HG03378 (cell line): ENCODE data around the gene C6orf15.

Source experiments
- ATAC-seq: cut with Tn5 transposase; IDR thresholded peaks from one replicate; pipeline ENCODE4 v1.9.1; 2021; ENCODE audit warnings: mild to moderate bottlenecking, moderate library complexity; ENCODE audit not compliant: unreplicated experiment

C6orf15 gene

GRCh38 chr6:31110825-31111582 lies 1.4 kb downstream of the C6orf15 start:
- no peak for ATAC-seq

DNA sequence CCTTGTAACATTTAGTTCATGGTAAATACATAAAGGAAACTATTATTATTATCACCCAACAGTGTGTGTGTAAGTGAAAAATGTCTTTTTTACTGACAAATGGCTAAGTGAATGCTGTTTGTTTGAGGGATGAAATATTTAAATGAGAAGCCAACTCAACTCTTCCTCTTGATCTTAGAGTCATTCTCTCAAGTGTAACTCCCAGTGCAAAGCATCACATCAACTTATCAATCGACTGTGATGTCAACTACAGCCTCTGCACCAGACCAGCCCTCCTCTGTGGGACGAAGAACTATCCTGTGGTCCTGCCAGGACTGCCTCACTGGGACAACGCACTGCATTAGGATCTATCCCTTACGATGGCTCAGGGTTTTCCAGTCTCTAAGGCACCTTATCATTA lies 5.3 kb downstream of the C6orf15 start:
- no peak for ATAC-seq

GRCh38 chr6:31103136-31103535 lies 9.2 kb downstream of the C6orf15 start:
- no peak for ATAC-seq

DNA sequence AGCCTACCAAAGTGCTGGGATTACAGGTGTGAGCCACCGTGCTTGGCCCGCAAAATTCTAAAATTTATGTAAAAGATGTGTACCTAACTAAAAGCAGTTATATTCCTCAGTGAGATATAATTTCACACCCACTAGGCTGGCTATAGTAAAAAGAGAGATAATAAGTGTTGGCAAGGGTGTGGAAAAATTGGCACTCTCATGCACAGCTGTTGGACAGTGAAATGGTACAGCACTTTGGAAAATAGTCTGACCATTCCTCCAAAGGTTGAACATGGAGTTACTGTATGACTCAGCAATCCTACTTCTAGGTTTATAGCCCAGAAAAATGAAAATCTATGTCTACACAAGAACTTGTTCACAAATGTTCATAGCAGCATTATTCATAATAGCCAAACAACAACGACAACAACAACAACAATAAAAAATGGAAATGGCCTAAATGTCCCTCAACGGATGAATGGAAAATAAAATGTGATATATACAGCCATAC lies 13.9 kb downstream of the C6orf15 start:
- no peak for ATAC-seq

GRCh38 chr6:31096656-31097055 lies 15.7 kb downstream of the C6orf15 start:
- no peak for ATAC-seq

DNA sequence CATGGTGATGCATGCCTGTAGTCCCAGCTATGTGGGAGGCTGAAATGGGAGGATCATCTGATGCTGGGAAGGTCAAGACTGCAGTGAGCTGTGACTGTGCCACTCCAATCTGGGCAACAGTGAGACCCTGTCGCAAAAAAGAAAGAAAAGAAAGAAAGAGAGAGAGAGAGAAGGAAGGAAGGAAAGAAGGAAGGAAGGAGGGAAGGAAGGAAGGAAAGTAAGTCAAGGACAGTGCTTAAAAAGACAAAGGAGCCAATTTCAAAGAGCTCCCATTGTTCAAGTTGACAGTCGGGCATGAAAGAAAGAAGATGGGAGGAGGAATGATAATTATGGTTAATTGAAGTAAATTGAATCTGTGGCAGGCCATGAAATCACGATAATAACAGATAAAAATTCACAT lies 16.2 kb downstream of the C6orf15 start:
- no peak for ATAC-seq

DNA sequence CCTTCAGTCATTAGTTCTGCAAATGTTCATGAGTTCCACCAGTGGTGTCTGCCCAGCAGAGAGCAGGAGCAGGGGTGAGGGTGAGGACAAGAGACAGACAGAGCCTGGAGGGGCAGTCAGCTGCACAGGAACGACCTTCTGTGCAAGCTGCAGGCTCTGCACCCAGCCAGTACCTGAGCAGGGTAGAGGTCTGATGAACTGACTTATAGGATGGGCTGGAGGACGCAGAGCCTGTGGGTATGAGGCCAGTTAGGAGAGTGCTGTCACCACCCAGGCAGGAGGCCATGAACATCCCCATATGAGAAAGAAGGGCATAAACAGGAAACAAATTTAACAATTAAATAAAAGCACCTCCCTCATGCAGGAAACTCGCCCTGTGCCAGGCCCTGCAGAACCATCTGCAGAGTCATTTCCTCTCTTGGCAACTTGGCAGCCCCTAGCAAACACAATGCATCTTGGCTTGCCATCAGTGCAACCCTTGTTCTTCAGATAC lies 17.9 kb downstream of the C6orf15 start:
- ATAC-seq = no peak

DNA sequence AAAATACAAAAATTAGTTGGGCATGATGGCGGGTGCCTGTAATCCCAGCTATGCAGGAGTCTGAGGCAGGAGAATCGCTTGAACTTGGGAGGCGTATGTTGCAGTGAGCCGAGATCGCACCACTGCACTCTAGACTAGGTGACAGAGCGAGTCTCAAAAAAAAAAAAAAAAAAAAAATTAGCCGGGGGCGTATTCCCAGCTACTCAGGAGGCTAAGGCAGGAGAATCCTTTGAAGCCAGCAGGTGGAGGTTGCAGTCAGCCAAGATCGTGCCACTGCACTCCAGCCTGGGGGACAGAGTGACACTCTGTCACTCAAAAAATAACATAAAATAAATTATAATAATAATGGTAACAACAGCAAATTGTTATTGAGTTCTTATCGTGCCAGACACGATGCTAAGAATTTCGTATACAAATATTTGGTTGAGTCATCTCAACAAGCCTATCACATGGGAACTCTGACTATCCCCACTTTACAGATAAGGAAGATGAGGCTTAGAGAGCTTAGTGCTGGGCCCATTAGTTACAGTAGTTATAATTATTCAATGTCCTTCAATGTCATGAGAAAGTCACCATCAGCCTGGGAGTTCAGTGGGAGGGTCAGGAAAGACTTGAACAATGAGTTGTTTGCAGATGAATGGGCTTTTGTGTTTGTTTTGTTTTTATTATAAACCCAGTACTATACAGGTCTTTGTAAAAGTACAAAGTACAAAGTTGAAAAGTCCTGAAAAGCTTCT lies 19.4 kb downstream of the C6orf15 start:
- no peak for ATAC-seq

- no peak for ATAC-seq
Measured at GRCh38 chr6:31092238-31092637, 20.1 kb downstream of the C6orf15 start.

- no peak for ATAC-seq
Measured at GRCh38 chr6:31091680-31092079, 20.7 kb downstream of the C6orf15 start.

- no peak for ATAC-seq
Measured at GRCh38 chr6:31090973-31091364, 21.4 kb downstream of the C6orf15 start.

DNA sequence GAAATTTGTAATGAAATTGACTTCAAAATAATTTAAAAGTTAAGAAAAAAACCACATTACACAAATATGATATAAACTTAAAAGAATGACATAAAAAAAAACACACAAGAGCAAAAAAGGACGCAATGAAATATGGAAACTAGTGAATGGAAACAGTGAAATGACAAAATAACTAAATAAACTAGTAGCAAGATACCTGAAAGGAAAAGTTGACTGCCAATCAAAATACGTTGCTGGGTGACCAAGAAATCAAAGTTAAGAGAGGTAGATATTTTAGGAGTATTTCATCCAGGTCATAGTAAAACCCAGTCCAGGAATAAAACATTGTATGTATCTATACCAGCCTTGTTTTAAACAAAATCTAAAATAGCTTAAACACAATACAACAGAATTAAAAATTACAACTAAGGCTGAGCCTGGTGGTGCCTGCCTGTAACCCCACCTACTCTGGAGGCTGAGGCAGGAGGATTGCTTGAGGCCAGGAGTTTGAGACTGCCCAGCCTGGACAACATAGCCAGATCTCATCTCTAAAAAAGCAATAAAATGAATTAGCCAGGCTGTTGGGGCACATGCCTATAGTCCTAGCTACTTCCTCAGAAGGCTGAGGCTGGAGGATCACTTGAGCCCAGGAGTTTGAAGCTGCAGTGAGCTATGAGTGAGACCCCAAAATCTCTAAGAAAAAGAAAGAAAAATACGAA lies 22.0 kb downstream of the C6orf15 start:
- ATAC-seq = no peak

DNA sequence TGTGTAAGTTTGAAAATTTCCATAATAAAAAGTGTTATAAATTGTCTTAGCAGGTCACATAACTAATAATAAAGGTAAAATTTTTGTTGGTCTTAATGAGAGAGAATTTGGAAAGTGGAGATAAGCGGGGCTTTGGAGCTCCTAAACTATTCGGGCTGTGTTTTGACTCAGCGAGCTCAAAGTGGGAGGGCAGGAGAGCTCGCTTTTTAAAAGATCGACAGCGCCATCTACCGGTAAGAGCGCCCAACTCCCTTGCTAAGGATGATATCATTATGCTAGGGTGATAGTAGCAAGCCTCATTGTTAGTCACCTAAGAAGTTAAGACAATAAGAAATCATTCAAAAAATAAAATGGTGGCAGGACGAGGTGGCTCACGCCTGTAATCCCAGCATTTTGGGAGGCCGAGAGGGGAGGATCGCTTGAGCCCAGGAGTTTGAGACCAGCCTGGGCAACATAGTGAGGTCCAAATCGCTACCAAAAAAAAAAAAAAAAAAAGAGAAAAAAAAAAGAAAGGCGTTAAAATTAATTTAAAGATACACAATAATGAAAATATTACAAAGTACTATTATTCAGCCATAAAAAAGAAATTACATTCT lies 24.8 kb downstream of the C6orf15 start:
- ATAC-seq = no peak

- ATAC-seq = no peak
Measured at GRCh38 chr6:31086788-31087440, 25.5 kb downstream of the C6orf15 start.

GRCh38 chr6:31083742-31084354 lies 28.5 kb downstream of the C6orf15 start:
- ATAC-seq = no peak

- ATAC-seq = no peak
Measured at GRCh38 chr6:31081872-31082271, 30.5 kb downstream of the C6orf15 start.

DNA sequence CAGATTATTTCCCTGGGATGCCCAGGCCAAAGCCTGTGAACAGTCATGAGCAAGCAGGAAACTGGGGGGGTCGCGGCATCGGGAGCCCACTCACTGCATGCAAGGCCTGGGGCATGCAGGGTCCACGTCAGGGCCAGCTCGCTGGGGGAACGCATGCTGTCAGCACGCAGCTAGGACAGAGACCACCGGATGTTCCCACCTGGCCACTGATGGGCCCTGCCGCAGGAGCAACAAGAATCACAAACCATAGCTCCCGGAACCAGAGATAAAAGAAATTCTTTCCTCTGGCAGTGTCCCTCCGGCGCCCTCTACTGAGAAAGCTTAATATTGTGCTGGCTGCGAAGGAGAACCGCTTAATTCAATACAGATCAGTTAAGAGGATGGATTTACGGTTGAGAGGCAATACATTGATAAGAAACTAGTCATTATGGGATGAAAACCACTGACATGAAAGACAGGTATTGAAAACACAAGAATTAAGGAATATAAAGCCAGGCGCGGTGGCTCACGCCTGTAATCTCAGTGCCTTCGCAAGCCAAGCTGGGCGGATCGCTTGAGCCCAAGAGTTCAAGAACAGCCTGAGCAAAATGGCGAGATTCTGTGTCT lies 32.6 kb downstream of the C6orf15 start:
- ATAC-seq = no peak

DNA sequence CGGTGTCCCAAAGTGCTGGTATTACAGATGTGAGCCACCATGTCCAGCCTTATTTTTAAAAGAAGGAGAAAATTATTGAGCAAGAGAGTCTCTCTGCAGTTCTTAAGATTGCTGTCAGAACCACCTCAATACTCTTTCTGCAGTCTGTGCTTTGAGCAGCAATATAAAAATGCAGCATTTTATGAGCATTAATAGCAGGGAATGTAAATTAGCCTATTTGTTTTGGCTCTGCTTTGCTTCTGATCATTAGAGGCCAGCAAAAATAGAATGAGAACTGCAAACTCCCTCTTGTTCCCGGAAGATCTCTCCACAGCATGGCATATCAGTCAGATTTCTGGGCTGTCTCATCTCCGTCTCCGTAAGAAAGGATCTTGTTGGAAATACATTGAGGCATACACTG lies 35.8 kb downstream of the C6orf15 start:
- no peak for ATAC-seq

DNA sequence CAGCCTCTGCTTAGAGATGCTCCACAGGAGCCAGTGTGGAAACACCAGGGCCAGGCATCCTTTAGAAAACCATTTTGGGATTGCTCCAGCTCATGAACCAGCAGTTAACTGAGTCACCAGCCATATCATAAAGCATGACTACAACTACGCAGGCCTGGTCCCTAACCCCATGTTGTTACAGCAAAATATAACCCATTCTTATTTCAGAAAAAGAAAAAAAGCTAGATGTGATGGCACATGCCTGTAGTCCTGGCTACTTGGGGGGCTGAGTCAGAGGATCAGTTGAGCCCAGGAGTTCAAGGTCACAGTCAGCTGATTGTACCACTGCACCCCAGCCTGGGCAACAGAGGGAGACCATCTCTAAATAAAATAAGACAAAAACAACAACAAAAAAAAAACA lies 36.8 kb downstream of the C6orf15 start:
- no peak for ATAC-seq

DNA sequence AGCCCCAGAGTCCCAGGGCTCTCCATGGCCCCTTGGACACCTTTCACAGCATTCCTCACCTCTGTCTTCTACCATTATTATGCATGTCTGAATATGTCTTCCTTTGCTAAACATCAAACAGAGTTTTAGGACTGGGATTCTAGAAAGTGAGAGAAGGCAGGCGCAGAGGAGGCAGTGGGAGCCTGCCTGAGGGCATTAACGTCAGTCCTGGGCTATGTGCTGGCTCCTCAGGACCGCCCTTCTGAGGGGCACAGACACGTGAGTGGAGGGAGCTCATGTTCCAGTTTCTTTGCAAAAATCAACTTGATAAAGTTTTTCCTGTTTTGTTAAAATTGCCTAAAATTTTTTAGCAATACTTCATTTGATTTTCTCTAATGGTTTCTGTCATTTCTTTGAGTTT lies 38.0 kb downstream of the C6orf15 start:
- no peak for ATAC-seq
